GM12891 (cell line): ENCODE data around the gene OR5F1. TPM values are rescaled to one million over a fixed set of nuclear protein-coding genes. Genes with fewer than 3 reads are reported as not detected.

Experiments used
- DNase-seq: peaks from one replicate; pipeline ENCODE4 v3.0.0; 2011; ENCODE audit warnings: low spot score; ENCODE audit not compliant: insufficient read length
- FAIRE-seq: peaks from 2 replicates; lab custom pipeline; 2011; peaks lifted over from hg19 to GRCh38; lab: Jason Lieb, UNC
- PAX5 ChIP-seq: IDR thresholded peaks from 2 replicates; pipeline ENCODE4 v1.6.1; 2011; ENCODE audit warnings: low read length, moderate library complexity, mild to moderate bottlenecking; ENCODE audit not compliant: insufficient read depth, severe bottlenecking
- POLR2A ChIP-seq: IDR thresholded peaks from 2 replicates; pipeline ENCODE4 v1.6.1; 2011; ENCODE audit warnings: low read depth, low read length, control low read depth
- POLR2AphosphoS5 ChIP-seq: IDR thresholded peaks from 2 replicates; pipeline ENCODE4 v1.6.1; 2011; ENCODE audit warnings: low read depth, low read length, control low read depth
- POU2F2 ChIP-seq: IDR thresholded peaks from 2 replicates; pipeline ENCODE4 v1.6.1; 2011; ENCODE audit warnings: low read depth, mild to moderate bottlenecking, control low read depth, low read length, moderate library complexity
- SPI1 ChIP-seq: IDR thresholded peaks from 2 replicates; pipeline ENCODE4 v1.6.1; 2011; ENCODE audit warnings: low read depth, low read length, control low read depth
- TAF1 ChIP-seq: IDR thresholded peaks from 2 replicates; pipeline ENCODE4 v1.6.1; 2011; ENCODE audit warnings: low read depth, low read length, control low read depth
- polyA plus RNA-seq: library from polyadenylated mRNA; unstranded; fragments of >200 nt; gene quantifications from one replicate; pipeline ENCODE4 v1.2.1, GENCODE V29; 2012; ENCODE audit warnings: low read depth, missing spikeins, inconsistent platforms; ENCODE audit not compliant: missing spikeins

The OR5F1 gene
- not detected for polyA plus RNA-seq

DNA sequence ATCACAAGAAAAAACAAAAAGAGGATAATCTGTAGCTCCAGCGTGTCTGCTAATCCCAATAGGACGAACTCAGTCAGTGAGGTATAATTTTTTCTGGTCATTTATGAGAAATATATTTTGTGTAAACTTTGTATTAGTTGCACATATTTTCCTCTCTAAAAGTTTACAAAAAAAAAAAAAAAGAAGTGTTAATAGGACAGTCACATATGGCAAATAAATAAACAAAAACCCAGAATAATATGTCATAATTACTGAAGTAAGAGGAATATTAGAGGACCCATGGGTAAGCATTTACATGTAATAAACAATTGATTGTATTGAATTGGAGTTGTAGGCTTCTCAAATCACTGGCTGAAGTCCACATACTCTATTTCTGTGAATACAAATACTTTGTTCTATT is at the start of gene OR5F1:
OR5F1 (minus strand) TSS at position 101 of the 400 bp plus-strand sequence; CDS start at position 101, 0 bp downstream.
- no peak for TF ChIP-seq SPI1
- no peak for TF ChIP-seq PAX5
- no peak for TF ChIP-seq POLR2AphosphoS5
- no peak for TF ChIP-seq POLR2A
- DNase-seq (no peak), FAIRE-seq (no peak)

DNA sequence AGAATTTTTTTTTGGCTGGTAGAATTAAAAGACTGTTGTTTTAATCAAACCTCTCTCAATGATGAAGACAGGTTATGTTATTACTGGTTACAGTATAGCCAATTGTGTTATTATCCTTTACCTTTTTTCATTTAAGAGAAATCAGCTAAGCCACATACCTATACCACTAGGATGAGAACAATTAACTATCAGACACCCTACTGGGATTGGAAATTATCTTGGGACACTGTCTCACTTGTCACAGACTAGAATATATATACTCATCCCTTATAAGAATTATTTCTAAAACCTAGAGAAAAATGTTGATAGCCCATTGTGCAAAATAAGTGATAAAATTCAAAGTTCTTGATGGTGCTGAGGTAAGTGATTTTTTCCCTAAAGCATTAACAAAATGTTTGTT is 32.9 kb upstream of the OR5F1 start, which contains the start of gene OR5AS1:
OR5AS1 (plus strand) TSS at position 301 of the 400 bp plus-strand sequence. CDS start 2,765 bp downstream, outside the sequence.
- DNase-seq (no peak), FAIRE-seq (no peak)
- TF ChIP-seq SPI1 (no peak), PAX5 (no peak), POLR2AphosphoS5 (no peak), TAF1 (no peak), POU2F2 (no peak), POLR2A (no peak)

DNA sequence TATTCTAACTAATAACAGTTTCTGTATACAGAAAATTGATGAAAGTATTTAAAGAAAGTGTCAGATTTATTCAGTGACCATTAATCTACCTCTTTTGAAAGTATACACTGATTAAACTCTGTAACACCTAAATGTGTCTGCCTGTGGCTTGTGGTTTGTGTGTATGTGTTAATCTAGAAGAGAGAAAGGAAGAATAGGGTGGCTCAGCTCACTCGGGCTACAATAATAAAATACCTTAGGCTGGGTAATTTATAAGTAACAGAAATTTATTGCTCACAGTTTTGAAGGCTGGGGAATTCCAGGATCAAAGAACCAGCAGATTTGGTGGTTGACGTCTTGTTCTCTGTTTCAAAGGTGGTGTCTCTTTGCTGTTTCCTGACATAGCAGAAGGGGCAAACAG is 19.4 kb upstream of the OR5F1 start:
- DNase-seq (no peak), FAIRE-seq (no peak)
- no peak for TF ChIP-seq PAX5

DNA sequence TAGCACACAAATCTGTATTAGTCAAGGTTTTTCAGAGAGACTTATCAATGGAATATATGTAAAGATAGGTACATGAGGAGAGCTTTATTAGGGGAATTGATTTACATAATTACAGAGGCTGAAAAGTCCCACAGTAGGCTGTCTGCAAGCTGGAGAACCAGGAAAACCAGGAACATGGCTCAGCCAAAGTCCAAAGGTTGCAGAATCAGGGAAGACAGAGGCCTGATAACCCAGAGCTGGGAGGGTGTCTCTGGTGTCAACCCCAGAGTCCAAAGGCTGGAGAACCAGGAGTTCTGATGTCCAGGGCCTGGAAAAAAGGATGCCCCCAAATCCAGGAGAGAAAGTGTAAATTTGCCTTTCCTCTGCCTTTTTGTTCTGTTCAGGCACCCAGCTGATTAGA is 16.3 kb upstream of the OR5F1 start:
- DNase-seq = no peak
- TF ChIP-seq POLR2AphosphoS5 (no peak), POU2F2 (no peak), TAF1 (no peak), PAX5 (no peak), POLR2A (no peak), SPI1 (no peak)
- no peak for FAIRE-seq

DNA sequence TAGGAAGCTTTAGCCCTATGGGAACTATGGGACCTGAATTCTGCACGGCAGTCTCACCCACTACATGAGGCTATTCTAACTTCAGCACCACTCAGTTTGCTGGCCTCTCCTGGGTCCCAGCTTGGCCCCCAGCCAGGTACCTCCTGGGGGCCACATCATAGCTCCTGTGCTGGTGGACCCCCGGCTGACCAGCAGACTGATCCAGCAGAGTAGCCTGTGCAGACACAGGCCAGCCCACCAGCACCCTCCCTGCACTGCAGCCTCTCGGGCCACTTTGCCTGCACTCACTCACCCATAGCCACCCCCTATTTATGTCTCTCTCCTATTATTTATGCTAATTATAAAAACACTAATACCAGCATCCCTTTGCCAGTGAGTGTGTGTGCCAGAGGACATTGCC is 23.5 kb downstream of the OR5F1 start:
- TF ChIP-seq POLR2AphosphoS5 = no peak
- no peak for TF ChIP-seq PAX5
- TF ChIP-seq SPI1 = no peak
- no peak for TF ChIP-seq POU2F2
- DNase-seq = no peak
- FAIRE-seq = no peak

DNA sequence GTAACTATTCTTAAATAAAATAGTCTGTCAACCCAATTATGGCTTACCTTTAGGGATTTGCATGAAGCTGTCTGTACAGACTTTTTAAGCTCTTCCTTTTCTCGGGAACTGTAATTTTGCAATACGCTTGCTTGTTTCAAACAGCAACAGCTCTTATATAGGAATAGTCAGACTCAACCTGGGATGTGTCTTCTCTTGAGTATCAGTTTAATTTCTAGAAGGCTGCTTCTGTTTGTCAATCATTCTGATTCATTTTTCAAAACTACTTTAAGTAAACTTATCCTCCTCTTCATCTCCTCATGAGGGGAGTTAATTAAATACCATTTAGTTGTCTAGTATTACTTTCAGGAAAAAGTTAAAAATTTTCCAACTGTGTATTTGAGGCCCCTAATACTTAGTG is 24.6 kb downstream of the OR5F1 start, which contains the start of gene OR10AG1:
OR10AG1 (minus strand) TSS at position 101 of the 400 bp plus-strand sequence; CDS start at position 63, 38 bp downstream.
- no peak for DNase-seq
- TF ChIP-seq POLR2A (no peak), TAF1 (no peak), PAX5 (no peak), POU2F2 (no peak), POLR2AphosphoS5 (no peak), SPI1 (no peak)
- FAIRE-seq = no peak

DNA sequence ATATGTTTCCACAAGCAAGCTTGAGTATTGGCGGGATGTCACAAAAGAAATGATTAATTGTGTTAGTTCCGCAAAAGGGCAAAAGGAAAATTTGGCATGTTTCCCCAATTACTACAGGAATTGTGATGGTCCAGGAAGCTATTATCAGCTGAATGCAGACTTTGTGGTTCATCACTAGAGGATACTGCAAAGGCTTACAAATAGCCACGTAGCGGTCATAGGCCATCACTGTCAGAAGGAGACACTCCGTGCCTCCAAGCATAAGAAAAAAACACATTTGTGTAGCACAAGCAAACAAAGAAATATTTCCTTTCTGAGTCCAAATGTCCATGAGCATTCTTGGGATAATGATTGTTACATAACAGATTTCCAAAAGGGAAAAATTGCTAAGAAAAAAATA is 26.5 kb downstream of the OR5F1 start:
- FAIRE-seq (no peak), DNase-seq (no peak)
- no peak for TF ChIP-seq POLR2AphosphoS5
- TF ChIP-seq PAX5 = no peak
- TF ChIP-seq POU2F2 = no peak
- TF ChIP-seq POLR2A = no peak
- TF ChIP-seq TAF1 = no peak
- no peak for TF ChIP-seq SPI1

DNA sequence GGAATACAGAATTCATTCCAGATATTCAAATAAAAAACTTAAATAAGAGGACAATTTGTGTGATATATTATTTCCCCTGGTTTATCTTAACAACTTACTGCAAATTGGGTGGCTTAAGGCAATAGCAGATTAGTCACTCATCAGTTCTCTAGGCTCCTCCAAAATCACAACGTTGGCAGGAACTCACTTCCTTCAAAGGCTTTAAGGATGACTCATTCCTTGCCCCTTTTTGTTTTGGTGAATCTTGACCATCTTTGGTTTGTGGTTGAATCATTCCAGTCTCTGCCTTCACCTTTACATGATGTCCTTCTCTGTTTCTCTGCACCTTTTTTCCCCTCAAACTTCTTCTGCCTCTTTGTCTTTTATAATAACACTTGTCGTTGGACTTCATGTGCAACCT is 28.0 kb downstream of the OR5F1 start:
- no peak for FAIRE-seq
- TF ChIP-seq PAX5 = no peak
- no peak for TF ChIP-seq POU2F2
- no peak for TF ChIP-seq POLR2A
- TF ChIP-seq TAF1 = no peak
- no peak for TF ChIP-seq SPI1
- no peak for TF ChIP-seq POLR2AphosphoS5
- DNase-seq = no peak

DNA sequence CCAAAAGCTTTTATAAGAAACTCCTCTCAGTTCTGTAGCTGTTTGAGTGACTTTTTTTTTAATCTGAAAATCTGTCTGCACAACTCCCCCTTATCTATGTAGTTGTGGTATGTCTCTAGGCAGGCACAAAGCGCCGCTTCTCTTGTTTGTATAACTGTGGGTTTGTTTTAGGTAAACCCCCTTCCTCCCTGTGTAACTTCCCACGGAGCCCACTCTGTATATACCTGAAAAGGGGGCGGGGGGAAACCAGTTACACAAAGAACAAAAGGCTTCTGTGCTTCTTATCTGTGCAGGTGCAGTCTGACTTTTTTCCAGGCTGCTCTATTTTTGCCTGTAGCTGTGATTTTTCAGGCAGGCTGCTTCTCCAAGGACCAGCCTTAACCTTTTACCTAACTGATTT is 37.9 kb downstream of the OR5F1 start:
- FAIRE-seq = no peak
- TF ChIP-seq PAX5 = no peak
- no peak for TF ChIP-seq POLR2AphosphoS5
- TF ChIP-seq POU2F2 = no peak
- no peak for TF ChIP-seq SPI1
- TF ChIP-seq POLR2A = no peak
- no peak for TF ChIP-seq TAF1
- no peak for DNase-seq

DNA sequence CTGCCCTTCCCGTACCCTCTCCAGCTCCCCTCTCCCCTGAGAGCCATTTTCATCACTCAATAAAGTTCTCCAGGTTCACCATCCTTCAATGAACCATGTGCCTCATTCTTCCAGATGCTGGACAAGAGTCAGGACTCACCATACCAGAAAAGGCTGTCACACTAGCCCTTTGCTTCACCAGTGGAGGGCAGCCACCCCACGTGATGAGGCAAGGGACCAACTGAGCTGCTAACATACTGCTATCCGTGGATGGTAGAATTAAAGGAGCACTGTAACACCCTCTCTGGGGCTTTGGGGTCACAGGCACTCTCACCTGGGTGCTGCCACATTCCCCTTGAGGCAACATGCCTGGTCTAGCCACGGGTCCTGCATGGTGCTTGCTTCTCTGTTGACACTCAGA is 45.1 kb downstream of the OR5F1 start:
- no peak for FAIRE-seq
- DNase-seq = no peak
- TF ChIP-seq POU2F2 = no peak
